HG02571 (cell line): ENCODE results near the gene FAP.
A peak's percentile ranks its signal among the peaks of the same experiment; 100 is the strongest.

Source experiments
- ATAC-seq: cut with Tn5 transposase; IDR thresholded peaks from one replicate; pipeline ENCODE4 v1.9.1; 2021; ENCODE audit warnings: mild to moderate bottlenecking, moderate library complexity; ENCODE audit not compliant: unreplicated experiment

Gene FAP

DNA sequence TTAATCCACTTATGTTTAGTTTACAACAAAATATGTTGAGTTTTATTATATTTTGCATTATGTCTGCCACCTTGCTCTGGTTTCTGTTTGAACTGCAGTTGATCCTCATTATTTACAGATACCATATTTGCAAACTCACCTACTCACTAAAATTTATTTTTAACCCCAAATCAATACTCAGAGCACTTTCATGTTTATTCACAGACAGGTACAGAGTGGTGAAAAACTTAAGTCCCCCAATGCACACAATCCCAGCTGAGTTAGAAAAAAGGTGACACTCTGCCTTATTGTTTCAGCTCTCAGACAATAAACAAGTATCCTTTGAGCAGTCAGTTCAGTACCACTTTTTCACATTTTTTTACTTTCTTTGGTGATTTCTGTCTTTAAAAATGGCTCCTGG, 104.9 kb downstream of the FAP start:
- no peak for ATAC-seq

DNA sequence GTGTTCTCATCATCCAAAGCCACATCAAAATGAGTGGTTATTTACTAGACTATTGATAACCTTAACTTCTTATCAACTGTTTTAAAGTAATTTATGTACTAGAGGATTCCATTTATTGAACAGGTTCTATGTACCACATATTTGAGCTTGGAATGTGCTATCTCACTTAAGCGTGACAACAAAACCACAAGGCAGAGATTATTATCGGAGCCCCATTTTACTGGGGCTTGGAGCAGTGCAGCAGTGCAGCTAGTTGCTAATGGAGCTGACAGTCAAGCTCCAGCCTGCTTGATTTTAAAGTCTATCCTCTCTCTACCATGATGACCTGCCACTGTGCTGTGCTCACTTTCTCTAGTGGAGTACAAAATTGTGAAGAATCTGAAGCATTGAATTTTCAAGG, 115.8 kb downstream of the FAP start:
- no peak for ATAC-seq

DNA sequence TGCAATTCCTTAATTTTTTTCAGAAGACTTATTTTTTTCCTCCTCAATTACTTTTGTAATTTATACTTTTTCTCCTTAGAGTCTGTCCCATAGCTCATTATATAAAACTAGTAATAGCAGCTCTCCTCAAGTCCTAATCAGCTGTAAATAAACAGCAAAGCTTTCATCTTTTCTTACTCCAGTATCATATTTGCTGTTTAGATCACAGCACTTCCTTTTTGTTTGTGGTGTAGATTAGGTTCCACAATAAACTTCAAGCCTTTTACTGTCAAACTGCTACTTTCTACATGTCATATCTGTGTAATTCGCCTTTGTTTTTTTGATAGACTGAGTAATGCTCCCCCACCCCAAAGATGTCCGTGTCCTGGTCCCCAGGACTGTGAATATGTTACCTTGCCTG, 116.7 kb downstream of the FAP start:
- ATAC-seq = no peak

GRCh38 chr2:162126111-162126519, 117.1 kb downstream of the FAP start:
- ATAC-seq = peak; percentile 76

DNA sequence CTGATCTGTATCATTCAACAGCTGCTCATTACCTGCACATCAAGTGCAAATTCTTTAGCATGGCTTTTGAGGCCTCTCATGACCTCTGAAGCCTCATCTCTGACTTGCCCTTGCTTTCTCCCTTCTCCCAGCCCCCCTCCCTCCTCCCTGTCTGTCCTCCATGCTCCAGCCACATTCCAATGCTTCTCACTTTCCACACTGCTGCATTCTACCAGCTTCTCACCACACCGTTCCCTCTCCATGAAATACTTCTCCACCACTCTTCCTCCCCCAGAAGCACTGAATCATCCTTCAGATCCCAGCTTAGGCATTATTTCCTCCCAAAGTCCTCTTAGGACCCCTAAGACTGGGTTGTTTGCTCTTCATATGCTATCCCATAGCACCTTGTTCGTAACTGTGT, 118.1 kb downstream of the FAP start:
- no peak for ATAC-seq

GRCh38 chr2:162123806-162124758, 119.2 kb downstream of the FAP start:
- no peak for ATAC-seq
